HEK293T (cell line): ENCODE data around the gene SLX4IP.

ENCODE experiments used
- CTCF ChIA-PET: fragments of 350-600 bp; formaldehyde crosslinking; extraction: SDS; loops from one replicate; lab custom pipeline; 2021; ENCODE audit warnings: antibody characterized with exemption, inconsistent platforms; lab: Yijun Ruan, JAX
- POLR2A ChIA-PET: fragments of 350-600 bp; formaldehyde crosslinking; extraction: SDS; loops from one replicate; lab custom pipeline; 2020; ENCODE audit warnings: antibody characterized with exemption, inconsistent platforms; lab: Yijun Ruan, JAX
- DNase-seq: peaks from one replicate; pipeline ENCODE4 v3.0.0; 2012; ENCODE audit warnings: mixed read lengths; ENCODE audit errors: extremely low spot score
- ARNT ChIP-seq: fragments of 450-650 bp; IDR thresholded peaks from 2 replicates; pipeline ENCODE4 v1.6.1; 2017; ENCODE audit warnings: mild to moderate bottlenecking
- BHLHE40 ChIP-seq: fragments of 450-650 bp; IDR thresholded peaks from 2 replicates; pipeline ENCODE4 v1.6.1; 2016; ENCODE audit warnings: mild to moderate bottlenecking, moderate library complexity, borderline replicate concordance
- CTBP1 ChIP-seq: fragments of 450-650 bp; IDR thresholded peaks from 2 replicates; pipeline ENCODE4 v1.6.1; 2016; ENCODE audit warnings: borderline replicate concordance
- ELF4 ChIP-seq: fragments of 450-650 bp; IDR thresholded peaks from 2 replicates; pipeline ENCODE4 v1.6.1; 2017; ENCODE audit warnings: antibody characterized with exemption
- FOXA1 ChIP-seq: fragments of 450-650 bp; IDR thresholded peaks from 2 replicates; pipeline ENCODE4 v1.6.1; 2016; ENCODE audit warnings: mild to moderate bottlenecking
- FOXK2 ChIP-seq: fragments of 450-650 bp; IDR thresholded peaks from 2 replicates; pipeline ENCODE4 v1.6.1; 2016; ENCODE audit warnings: mild to moderate bottlenecking
- FOXM1 ChIP-seq: fragments of 450-650 bp; IDR thresholded peaks from 2 replicates; pipeline ENCODE4 v1.6.1; 2017; ENCODE audit warnings: mild to moderate bottlenecking, borderline replicate concordance
- HDGF ChIP-seq: fragments of 450-650 bp; IDR thresholded peaks from 2 replicates; pipeline ENCODE4 v1.6.1; 2017; ENCODE audit warnings: antibody characterized with exemption, borderline replicate concordance
- L3MBTL2 ChIP-seq: fragments of 450-650 bp; conservative IDR thresholded peaks from 2 replicates; pipeline ENCODE4 v1.6.1; 2016; ENCODE audit warnings: mild to moderate bottlenecking
- LEF1 ChIP-seq: fragments of 450-650 bp; IDR thresholded peaks from 2 replicates; pipeline ENCODE4 v1.6.1; 2017; ENCODE audit warnings: mild to moderate bottlenecking, borderline replicate concordance
- NFRKB ChIP-seq: fragments of 450-650 bp; IDR thresholded peaks from 2 replicates; pipeline ENCODE4 v1.6.1; 2016; ENCODE audit warnings: mild to moderate bottlenecking, moderate library complexity
- PKNOX1 ChIP-seq: fragments of 450-650 bp; IDR thresholded peaks from 2 replicates; pipeline ENCODE4 v1.6.1; 2016
- SP1 ChIP-seq: fragments of 450-650 bp; IDR thresholded peaks from 2 replicates; pipeline ENCODE4 v1.6.1; 2017
- SUZ12 ChIP-seq: fragments of 450-650 bp; IDR thresholded peaks from 2 replicates; pipeline ENCODE4 v1.6.1; 2016; ENCODE audit warnings: mild to moderate bottlenecking
- TARDBP ChIP-seq: fragments of 450-650 bp; IDR thresholded peaks from 2 replicates; pipeline ENCODE4 v1.6.1; 2016
- ZNF384 ChIP-seq: fragments of 450-650 bp; IDR thresholded peaks from 2 replicates; pipeline ENCODE4 v1.6.1; 2016

The SLX4IP gene

GRCh38 chr20:10497283-10497682 is 62.2 kb downstream of the SLX4IP start:
- DNase-seq = no peak
- no peak for TF ChIP-seq TARDBP
- TF ChIP-seq NFRKB = no peak
- no peak for TF ChIP-seq ZNF384
- TF ChIP-seq LEF1 = no peak
- TF ChIP-seq HDGF = no peak
- CTCF ChIA-PET = no interaction called here
- POLR2A ChIA-PET = no interaction called here

GRCh38 chr20:10497791-10498190 is 62.7 kb downstream of the SLX4IP start:
- no peak for DNase-seq
- POLR2A ChIA-PET = no interaction called here
- CTCF ChIA-PET = no interaction called here
- no peak for TF ChIP-seq FOXK2
- TF ChIP-seq HDGF = no peak
- TF ChIP-seq L3MBTL2 = no peak

GRCh38 chr20:10498200-10498599 is 63.1 kb downstream of the SLX4IP start:
- ChIA-PET CTCF (no interaction called here), POLR2A (no interaction called here)
- no peak for TF ChIP-seq NFRKB
- no peak for TF ChIP-seq BHLHE40
- TF ChIP-seq L3MBTL2 = no peak
- no peak for TF ChIP-seq TARDBP
- TF ChIP-seq FOXM1 = no peak
- TF ChIP-seq FOXA1 = no peak
- DNase-seq = no peak

GRCh38 chr20:10501402-10501801 is 66.3 kb downstream of the SLX4IP start:
- POLR2A ChIA-PET = no interaction called here
- DNase-seq = no peak
- CTCF ChIA-PET = no interaction called here
- no peak for TF ChIP-seq ARNT
- no peak for TF ChIP-seq FOXK2
- no peak for TF ChIP-seq LEF1
- no peak for TF ChIP-seq L3MBTL2

- TF ChIP-seq FOXK2 (no peak), TARDBP (no peak), ZNF384 (no peak), SUZ12 (no peak), PKNOX1 (no peak), FOXM1 (no peak), ELF4 (no peak), HDGF (no peak), NFRKB (no peak)
- POLR2A ChIA-PET = no interaction called here
- CTCF ChIA-PET = no interaction called here
- no peak for DNase-seq
Observed at GRCh38 chr20:10502098-10502526, 67.0 kb downstream of the SLX4IP start.

- CTCF ChIA-PET = no interaction called here
- POLR2A ChIA-PET = no interaction called here
- DNase-seq = no peak
- TF ChIP-seq SP1 (no peak), ELF4 (no peak), BHLHE40 (no peak), FOXA1 (no peak), HDGF (no peak), PKNOX1 (no peak), SUZ12 (no peak)
Observed at GRCh38 chr20:10504608-10504993, 69.5 kb downstream of the SLX4IP start.

- ChIA-PET POLR2A (interaction anchor here (1.2 kb wide), 1 partner anchor 71 kb away, joined by 3 read pairs; the partner anchor contains the start of gene SLX4IP), CTCF (no interaction called here)
- no peak for DNase-seq
- no peak for TF ChIP-seq BHLHE40
Observed at GRCh38 chr20:10504994-10505730, 70.1 kb downstream of the SLX4IP start.

- no peak for DNase-seq
- ChIA-PET CTCF (no interaction called here), POLR2A (interaction anchor here (1.2 kb wide), 1 partner anchor 71 kb away, joined by 3 read pairs; the partner anchor contains the start of gene SLX4IP)
- TF ChIP-seq SUZ12 (no peak), PKNOX1 (no peak), FOXK2 (no peak), ZNF384 (no peak), NFRKB (no peak), L3MBTL2 (no peak), CTBP1 (no peak), SP1 (no peak), BHLHE40 (no peak), LEF1 (no peak), HDGF (no peak), TARDBP (no peak), FOXA1 (no peak)
Observed at GRCh38 chr20:10505827-10506226, 70.7 kb downstream of the SLX4IP start.
